Right hindlimb (tissue), 1 donor: Measurements from ENCODE around the gene SLC26A9.

Experiments
- DNase-seq: peaks from one replicate; pipeline ENCODE4 v3.0.0-alpha.2; 2018

The SLC26A9 gene

GRCh38 chr1:205943245-205943644, at the start of gene SLC26A9:
TSS of gene SLC26A9 (minus strand) at chr1:205943456. CDS start at chr1:205935820, 7,636 bp downstream.
- DNase-seq: no peak

GRCh38 chr1:205992218-205992882, 49.1 kb upstream of the SLC26A9 start:
- DNase-seq: no peak

- DNase-seq: no peak
Observed at GRCh38 chr1:205991237-205991636, 48.0 kb upstream of the SLC26A9 start.

- no peak for DNase-seq
Observed at GRCh38 chr1:205990226-205990625, 47.0 kb upstream of the SLC26A9 start.

GRCh38 chr1:205989786-205990185, 46.5 kb upstream of the SLC26A9 start:
- DNase-seq: no peak

- peak; percentile 72 for DNase-seq
Observed at GRCh38 chr1:205988585-205988995, 45.3 kb upstream of the SLC26A9 start.

GRCh38 chr1:205986861-205987260, 43.6 kb upstream of the SLC26A9 start:
- no peak for DNase-seq

GRCh38 chr1:205986292-205986691, 43.0 kb upstream of the SLC26A9 start:
- no peak for DNase-seq

- no peak for DNase-seq
Observed at GRCh38 chr1:205985330-205986005, 42.2 kb upstream of the SLC26A9 start.

GRCh38 chr1:205983925-205984725, 40.9 kb upstream of the SLC26A9 start:
- DNase-seq: peak; percentile 84

- no peak for DNase-seq
Observed at GRCh38 chr1:205981257-205981656, 38.0 kb upstream of the SLC26A9 start.

GRCh38 chr1:205980237-205980870, 37.1 kb upstream of the SLC26A9 start:
- DNase-seq: no peak

- DNase-seq: no peak
Observed at GRCh38 chr1:205979301-205979700, 36.0 kb upstream of the SLC26A9 start.

GRCh38 chr1:205978676-205979075, 35.4 kb upstream of the SLC26A9 start:
- no peak for DNase-seq

- peak; percentile 77 for DNase-seq
Observed at GRCh38 chr1:205977402-205978014, 34.3 kb upstream of the SLC26A9 start.

GRCh38 chr1:205976708-205977401, 33.6 kb upstream of the SLC26A9 start:
- peak; percentile 40 for DNase-seq

- DNase-seq: no peak
Observed at GRCh38 chr1:205976036-205976435, 32.8 kb upstream of the SLC26A9 start.

- no peak for DNase-seq
Observed at GRCh38 chr1:205975387-205975998, 32.2 kb upstream of the SLC26A9 start.

GRCh38 chr1:205974712-205975111, 31.5 kb upstream of the SLC26A9 start:
- no peak for DNase-seq

- DNase-seq: no peak
Observed at GRCh38 chr1:205973377-205974232, 30.3 kb upstream of the SLC26A9 start.
